Endothelial cell of umbilical vein (primary cell): Measurements from ENCODE around the gene LMO7. TPM values are rescaled to one million over a fixed set of nuclear protein-coding genes. Genes with fewer than 3 reads are reported as not detected.

Experiments used
- BruUV-seq: library from RNA; stranded (reverse); fragments of 400-500 nt; replicated peaks from 2 replicates; lab custom pipeline; 2021; lab: Mats Ljungman, UMichigan
- CTCF ChIA-PET: fragments of 300-600, 350-600 bp; sonication (Branson Sonifier 250); formaldehyde crosslinking; loops from one replicate; lab custom pipeline; 2021; ENCODE audit warnings: antibody characterized with exemption, inconsistent platforms; lab: Charles Lee
- POLR2A ChIA-PET: fragments of 300-600, 350-600 bp; sonication (Branson Sonifier 250); formaldehyde crosslinking; loops from one replicate; lab custom pipeline; 2021; ENCODE audit warnings: antibody characterized with exemption, inconsistent platforms; lab: Charles Lee
- DNase-seq: peaks from one replicate; pipeline ENCODE4 v3.0.0-alpha.2; 2011; ENCODE audit warnings: low read depth, low spot score
- FAIRE-seq: peaks from 2 replicates; lab custom pipeline; 2011; peaks lifted over from hg19 to GRCh38; lab: Jason Lieb, UNC
- H2AFZ ChIP-seq: 2 replicates; pipeline ENCODE4 v1.6.0; 2012; ENCODE audit warnings: low read depth, low read length, control low read depth, inconsistent platforms
- H3K27ac ChIP-seq: 2 replicates; pipeline ENCODE4 v1.5.1; 2011; ENCODE audit warnings: low read depth, mild to moderate bottlenecking, control low read depth, low read length, moderate library complexity; ENCODE audit not compliant: insufficient read depth
- H3K27me3 ChIP-seq, 2 experiments: 2 replicates each; pipeline versions ENCODE4 v1.6.0 to v1.6.1; 2011; ENCODE audit warnings: low read length in 2 of 2, mixed read lengths in 1 of 2; ENCODE audit not compliant: control insufficient read depth in 2 of 2, insufficient read depth in 2 of 2
- H3K36me3 ChIP-seq, 2 experiments: 2 replicates in 1 of 2; 3 replicates in 1 of 2; pipeline ENCODE4 v1.5.1; 2011; ENCODE audit warnings: low read length in 2 of 2, mild to moderate bottlenecking in 1 of 2, moderate library complexity in 1 of 2; ENCODE audit not compliant: control insufficient read depth in 2 of 2, insufficient read depth in 2 of 2; ENCODE audit errors: extremely low read depth in 1 of 2
- H3K4me1 ChIP-seq: 3 replicates; pipeline ENCODE4 v1.5.1; 2011; ENCODE audit warnings: mild to moderate bottlenecking, low read length; ENCODE audit not compliant: control insufficient read depth, insufficient read depth; ENCODE audit errors: extremely low read depth
- H3K4me2 ChIP-seq: 2 replicates; pipeline ENCODE4 v1.6.1; 2011; ENCODE audit warnings: low read length, control low read depth, mixed read lengths; ENCODE audit not compliant: insufficient read depth
- H3K4me3 ChIP-seq, 3 experiments: fragments of 200-600 bp in 1 of 3; sonication (generic), shearing (Covaris generic) in 1 of 3; replicated peaks in 1 of 3; 2 replicates each; pipeline ENCODE4 v1.5.1; 2011 to 2016; ENCODE audit warnings: control low read depth in 3 of 3, low read length in 3 of 3, mild to moderate bottlenecking in 2 of 3, inconsistent platforms in 1 of 3, low read depth in 1 of 3, moderate library complexity in 1 of 3; ENCODE audit not compliant: insufficient read depth in 1 of 3
- H3K79me2 ChIP-seq: 2 replicates; pipeline ENCODE4 v1.6.0; 2012; ENCODE audit warnings: low read length, inconsistent platforms; ENCODE audit not compliant: control insufficient read depth, insufficient read depth
- H3K9ac ChIP-seq: replicated peaks from 2 replicates; pipeline ENCODE3; 2011; ENCODE audit warnings: low read length, control low read depth; ENCODE audit not compliant: insufficient read depth; ENCODE audit errors: extremely low read depth
- H3K9me1 ChIP-seq: replicated peaks from 3 replicates; pipeline ENCODE4 v1.6.0; 2011; ENCODE audit warnings: mild to moderate bottlenecking, low read length; ENCODE audit not compliant: control insufficient read depth, insufficient read depth; ENCODE audit errors: extremely low read depth
- H3K9me3 ChIP-seq: replicated peaks from 2 replicates; pipeline ENCODE4 v1.5.1; 2012; ENCODE audit warnings: low read length, inconsistent platforms; ENCODE audit not compliant: control insufficient read depth, insufficient read depth
- H4K20me1 ChIP-seq: replicated peaks from 2 replicates; pipeline ENCODE3; 2011; ENCODE audit warnings: mild to moderate bottlenecking, low read length; ENCODE audit not compliant: control insufficient read depth, insufficient read depth; ENCODE audit errors: extremely low read depth
- EZH2 ChIP-seq: IDR thresholded peaks from 2 replicates; pipeline ENCODE4 v1.6.1; 2012; ENCODE audit warnings: borderline replicate concordance, low read depth, mild to moderate bottlenecking, moderate library complexity, low read length, inconsistent platforms; ENCODE audit not compliant: severe bottlenecking
- JUN ChIP-seq: IDR thresholded peaks from 2 replicates; pipeline ENCODE4 v1.6.1; 2011; ENCODE audit warnings: borderline replicate concordance, low read depth; ENCODE audit not compliant: insufficient read length, insufficient read depth
- MYC ChIP-seq: IDR thresholded peaks from one replicate; pipeline ENCODE4 v1.6.1; 2011; ENCODE audit warnings: mild to moderate bottlenecking, low read depth, low read length
- POLR2A ChIP-seq: IDR thresholded peaks from 2 replicates; pipeline ENCODE4 v1.6.1; 2012; ENCODE audit warnings: low read depth, mild to moderate bottlenecking, control low read depth, low read length
- POLR2AphosphoS5 ChIP-seq: IDR thresholded peaks from 2 replicates; pipeline ENCODE4 v1.6.1; 2012; ENCODE audit warnings: low read depth, mild to moderate bottlenecking, control low read depth, low read length, moderate library complexity; ENCODE audit not compliant: insufficient read depth
- dilution Hi-C: fragments of 300-500 bp; cut with MboI; formaldehyde crosslinking; loops from one replicate; pipeline ENCODE4 v1.15.0; 2019; ENCODE audit warnings: low sequenced_read_pairs; ENCODE audit not compliant: extremely low pct_ligation_motif_present
- intact Hi-C: fragments of 100-400 bp; cut with micrococcal nuclease; formaldehyde crosslinking; loops from one replicate; pipeline ENCODE4 v1.10.0; 2022
- polyA plus RNA-seq, 4 experiments: library from polyadenylated mRNA; depleted of rRNA in 3 of 4; stranded (reverse) in 3 of 4; unstranded in 1 of 4; fragments of >200 nt; gene quantifications; 2 replicates each; pipeline versions ENCODE4 v1.2.1 to v1.2.3, GENCODE V29; 2011 to 2012; ENCODE audit warnings: missing spikeins in 1 of 4
- total RNA-seq: library from RNA; stranded (reverse); gene quantifications from 2 replicates; pipeline ENCODE4 v1.2.3, GENCODE V29; 2021
- TF ChIP-seq, protein P1 (sequence below), 2 donors: IDR thresholded peaks; 1 replicate in 1 of 2; 2 replicates in 1 of 2; pipeline ENCODE4 v1.5.1; 2011; ENCODE audit warnings: low read length in 2 of 2, mild to moderate bottlenecking in 2 of 2, moderate library complexity in 2 of 2, control low read depth in 1 of 2, inconsistent platforms in 1 of 2, low read depth in 1 of 2; ENCODE audit not compliant: insufficient read depth in 1 of 2; ENCODE audit errors: extremely low read depth in 1 of 2
- TF ChIP-seq, protein P2 (sequence below): IDR thresholded peaks from 2 replicates; pipeline ENCODE4 v1.6.1; 2011; ENCODE audit not compliant: insufficient read depth, insufficient read length

The LMO7 gene
- total and polyA plus RNA-seq, 2 donors (not counting 3 experiments of a cell fraction or from before 2014, with no cell fraction given): 10.5 to 21.1 TPM

DNA sequence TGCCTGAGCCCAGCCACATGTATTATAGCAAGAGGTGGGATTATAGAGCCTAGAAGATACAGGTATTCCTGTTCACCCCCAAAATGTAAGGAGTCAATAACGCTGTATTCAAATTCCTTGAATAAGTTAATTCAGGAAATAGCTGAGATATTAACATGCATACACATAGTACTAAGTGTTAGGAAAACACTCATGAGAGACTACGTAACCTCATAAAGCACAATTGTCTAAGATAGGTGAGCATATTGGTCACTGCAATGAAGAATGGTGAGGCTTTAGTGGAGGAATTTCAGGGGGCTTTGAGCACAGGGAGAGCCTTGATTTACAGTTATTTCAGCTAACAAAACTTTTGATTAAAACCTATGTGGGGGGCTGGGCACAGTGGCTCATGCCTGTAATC is 161.6 kb downstream of the LMO7 start:
- H3K4me2 ChIP-seq: no peak overlapping the region

More for the DNA sequence above, 161.6 kb downstream of the LMO7 start:
- BruUV-seq: no TSS peak
- no peak overlapping the region for H3K4me3 ChIP-seq
- ChIA-PET CTCF (interaction anchor here (0.9 kb wide), 1 partner anchor 102 kb away, joined by 3 read pairs; no protein-coding TSS in a partner anchor), POLR2A (no interaction called here)
- no peaks in the 10 kb centered on the region for H3K27me3 ChIP-seq
- H4K20me1 ChIP-seq: no peaks in the 10 kb centered on the region
- H3K9me3 ChIP-seq: no peaks in the 10 kb centered on the region
- no peak overlapping the region for H2AFZ ChIP-seq
- no peaks in the 10 kb centered on the region for H3K36me3 ChIP-seq
- FAIRE-seq (no peak), DNase-seq (no peak)
- H3K27ac ChIP-seq: peak overlapping the region; percentile 42
- H3K9ac ChIP-seq: no peak overlapping the region
- intact Hi-C loops: no loop called here
- H3K79me2 ChIP-seq: no peaks in the 10 kb centered on the region
- dilution Hi-C loops: no loop called here
- H3K4me1 ChIP-seq: peaks cover 16% of the 10 kb centered on the region
- TF ChIP-seq MYC: no peak
- TF ChIP-seq, protein P1, sequence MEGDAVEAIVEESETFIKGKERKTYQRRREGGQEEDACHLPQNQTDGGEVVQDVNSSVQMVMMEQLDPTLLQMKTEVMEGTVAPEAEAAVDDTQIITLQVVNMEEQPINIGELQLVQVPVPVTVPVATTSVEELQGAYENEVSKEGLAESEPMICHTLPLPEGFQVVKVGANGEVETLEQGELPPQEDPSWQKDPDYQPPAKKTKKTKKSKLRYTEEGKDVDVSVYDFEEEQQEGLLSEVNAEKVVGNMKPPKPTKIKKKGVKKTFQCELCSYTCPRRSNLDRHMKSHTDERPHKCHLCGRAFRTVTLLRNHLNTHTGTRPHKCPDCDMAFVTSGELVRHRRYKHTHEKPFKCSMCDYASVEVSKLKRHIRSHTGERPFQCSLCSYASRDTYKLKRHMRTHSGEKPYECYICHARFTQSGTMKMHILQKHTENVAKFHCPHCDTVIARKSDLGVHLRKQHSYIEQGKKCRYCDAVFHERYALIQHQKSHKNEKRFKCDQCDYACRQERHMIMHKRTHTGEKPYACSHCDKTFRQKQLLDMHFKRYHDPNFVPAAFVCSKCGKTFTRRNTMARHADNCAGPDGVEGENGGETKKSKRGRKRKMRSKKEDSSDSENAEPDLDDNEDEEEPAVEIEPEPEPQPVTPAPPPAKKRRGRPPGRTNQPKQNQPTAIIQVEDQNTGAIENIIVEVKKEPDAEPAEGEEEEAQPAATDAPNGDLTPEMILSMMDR (IDR thresholded peaks at IDR 0.05; ENCODE audit: extremely low read depth in 1 of 2, insufficient read depth in 1 of 2, low read depth in 1 of 2, low read length in 2 of 2): no peak
- TF ChIP-seq POLR2AphosphoS5: no peak
- no peak for TF ChIP-seq JUN
- TF ChIP-seq EZH2: no peak
- TF ChIP-seq, protein P2, sequence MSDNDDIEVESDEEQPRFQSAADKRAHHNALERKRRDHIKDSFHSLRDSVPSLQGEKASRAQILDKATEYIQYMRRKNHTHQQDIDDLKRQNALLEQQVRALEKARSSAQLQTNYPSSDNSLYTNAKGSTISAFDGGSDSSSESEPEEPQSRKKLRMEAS: no peak
- TF ChIP-seq POLR2A: no peak
- no peaks in the 10 kb centered on the region for H3K9me1 ChIP-seq
